OCI-M2 (cell line): ENCODE results near the gene SPIN2B.
A peak's percentile ranks its signal among the peaks of the same experiment; 100 is the strongest.
"Not testable (repeated sequence)": the region's sequence is repeated elsewhere in the genome, so short reads cannot be mapped to it uniquely, and the experiment has no call there.

Experiments
- DNase-seq: peaks from one replicate; lab custom pipeline; 2025; ENCODE audit not compliant: unreplicated experiment; lab: John Stamatoyannopoulos, UW

SPIN2B gene

DNA sequence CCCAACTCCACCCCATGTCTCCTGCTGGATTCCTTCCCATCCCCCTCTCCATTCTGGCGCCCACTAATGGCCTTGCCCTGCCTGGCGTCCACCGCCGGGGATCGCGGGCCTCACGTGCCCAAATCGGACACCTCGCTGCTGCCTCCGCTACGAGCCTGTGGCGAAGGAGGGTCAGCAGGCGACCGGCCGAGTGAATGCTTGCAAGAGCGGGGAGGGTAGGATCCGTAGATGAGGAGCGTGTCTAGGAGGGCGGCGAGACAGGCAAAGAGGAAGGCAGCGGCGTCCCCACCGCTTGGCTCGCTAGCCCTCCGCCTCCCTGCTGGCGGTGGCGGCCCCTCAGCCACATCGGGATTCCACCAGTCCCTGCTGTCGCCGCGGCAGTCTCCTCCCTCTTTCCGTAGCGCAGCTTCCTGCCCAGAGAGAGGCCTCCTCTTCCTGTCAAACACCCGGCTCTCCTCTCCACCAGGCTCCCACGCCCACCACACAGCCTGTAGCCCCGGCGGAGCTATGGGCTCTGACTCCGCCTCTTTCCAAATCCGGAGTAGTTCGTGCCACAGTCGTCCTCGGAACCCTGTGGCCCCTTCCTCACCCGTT is at the start of gene SPIN2B:
SPIN2B (minus strand) TSS at position 387 of the 594 bp plus-strand sequence.
- peak; percentile 55 for DNase-seq

DNA sequence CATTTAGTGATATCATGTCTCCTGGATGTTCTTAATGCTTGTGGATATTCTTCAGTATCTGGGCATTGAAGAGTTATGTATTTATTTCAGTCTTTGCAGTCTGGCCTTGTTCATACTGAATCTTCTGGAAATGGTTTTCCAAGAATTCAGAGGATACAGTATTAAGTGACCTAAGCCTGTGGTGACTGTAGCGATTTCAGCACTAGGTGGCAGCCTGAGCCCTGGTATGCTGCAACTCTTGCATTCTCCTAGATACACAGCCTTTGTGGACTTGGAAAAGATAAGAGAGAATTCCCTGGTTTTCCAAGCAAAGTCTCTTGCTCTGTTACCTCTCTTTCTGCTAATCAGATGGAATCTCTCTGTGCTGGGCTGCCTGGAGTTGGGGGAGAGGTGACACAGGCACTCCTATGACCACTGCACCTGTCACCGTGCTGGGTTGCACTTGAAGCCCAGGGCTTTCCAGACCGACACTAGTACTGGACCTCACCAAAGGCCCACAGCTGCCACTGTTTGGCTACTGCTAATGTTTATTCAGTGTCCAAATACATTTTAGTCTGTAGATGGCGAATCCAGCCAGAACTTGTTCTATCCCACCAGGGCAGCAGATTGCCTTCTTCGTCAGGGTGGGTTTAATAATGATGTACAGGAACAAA is 35.2 kb upstream of the SPIN2B start:
- DNase-seq = no peak

DNA sequence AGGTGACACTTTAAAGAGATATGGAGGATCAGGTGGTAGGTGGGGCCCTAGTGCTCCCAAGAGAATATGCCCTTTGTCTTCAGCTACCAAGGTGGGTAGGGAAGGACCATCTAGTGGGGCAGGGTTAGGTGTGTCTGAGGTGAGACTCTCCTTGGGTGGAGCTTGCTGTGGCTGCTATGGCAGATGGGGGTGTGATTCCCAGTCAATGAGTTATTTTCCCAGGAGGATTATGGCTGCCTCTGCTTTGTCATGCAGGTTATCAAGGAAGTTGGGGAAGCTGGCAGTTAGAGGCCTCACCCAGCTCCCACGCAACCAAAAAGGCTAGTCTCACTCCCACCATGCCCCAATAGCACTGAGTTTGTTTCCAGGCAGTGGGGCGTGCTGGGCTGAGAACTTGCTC is 33.8 kb upstream of the SPIN2B start:
- DNase-seq = no peak

DNA sequence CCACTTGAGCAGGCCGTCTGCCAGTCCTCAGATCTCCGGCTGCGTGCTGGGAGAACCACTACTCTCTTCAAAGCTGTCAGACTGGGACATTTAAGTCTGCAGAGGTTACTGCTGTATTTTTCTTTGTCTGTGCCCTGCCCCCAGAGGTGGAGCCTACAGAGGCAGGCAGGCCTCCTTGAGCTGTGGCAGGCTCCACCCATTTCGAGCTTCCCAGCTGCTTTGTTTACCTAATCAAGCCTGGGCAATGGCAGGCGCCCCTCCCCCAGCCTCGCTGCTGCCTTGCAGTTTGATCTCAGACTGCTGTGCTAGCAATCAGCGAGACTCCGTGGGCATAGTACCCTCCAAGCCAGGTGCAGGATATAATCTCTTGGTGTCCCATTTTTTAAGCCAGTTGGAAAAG is 30.9 kb upstream of the SPIN2B start:
- not testable (repeated sequence) for DNase-seq

DNA sequence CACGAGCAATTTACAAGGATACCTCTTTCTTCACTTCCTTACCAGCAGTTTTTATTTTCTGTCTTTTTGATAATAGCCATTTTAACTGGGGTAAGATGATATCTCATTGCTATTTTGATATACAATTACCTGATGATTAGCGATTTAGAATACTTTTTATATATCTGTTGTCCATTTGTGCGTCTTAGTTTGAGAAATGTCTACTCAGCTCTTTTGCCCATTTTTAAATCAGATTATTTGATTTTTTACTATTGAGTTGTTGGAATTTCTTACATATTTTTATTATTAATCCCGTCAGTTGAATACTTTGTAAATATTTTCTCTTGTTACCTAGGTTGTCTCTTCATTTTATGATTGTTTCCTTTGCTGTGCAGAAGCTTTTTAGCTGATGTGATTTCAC is 17.3 kb upstream of the SPIN2B start:
- DNase-seq = no peak

DNA sequence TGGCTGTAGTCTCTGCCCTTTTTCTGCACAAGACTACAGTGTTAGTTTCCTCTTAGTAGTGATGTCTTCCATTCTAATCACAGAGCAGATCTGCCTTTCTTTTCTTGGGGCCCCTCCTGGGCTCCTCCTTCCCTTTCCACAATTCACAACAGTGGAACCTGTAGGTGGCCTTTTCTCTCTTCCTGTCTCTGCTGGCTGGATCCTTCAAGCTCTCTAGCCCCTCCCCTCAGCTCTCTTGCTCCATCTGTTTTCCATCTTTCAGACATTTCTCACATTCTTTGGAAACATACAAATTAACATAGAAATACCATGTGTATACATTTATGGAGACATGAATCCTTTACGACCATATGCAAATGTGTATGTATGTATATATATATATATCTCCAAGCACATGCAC is 16.2 kb upstream of the SPIN2B start:
- DNase-seq = no peak

DNA sequence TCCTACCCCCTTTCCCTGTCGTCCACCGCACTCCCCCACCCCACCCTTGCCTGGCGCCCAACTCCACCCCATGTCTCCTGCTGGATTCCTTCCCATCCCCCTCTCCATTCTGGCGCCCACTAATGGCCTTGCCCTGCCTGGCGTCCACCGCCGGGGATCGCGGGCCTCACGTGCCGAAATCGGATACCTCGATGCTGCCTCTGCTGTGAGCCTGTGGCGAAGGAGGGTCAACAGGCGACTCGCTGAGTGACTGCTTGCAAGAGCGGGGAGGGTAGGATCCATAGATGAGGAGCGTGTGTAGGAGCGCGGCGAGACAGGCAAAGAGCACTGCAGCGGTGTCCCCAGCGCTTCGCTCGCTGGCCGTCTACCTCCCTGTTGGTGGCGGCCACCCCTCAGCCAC is 15.7 kb upstream of the SPIN2B start, which contains the start of gene SPIN2A:
SPIN2A (minus strand) TSS at position 325 of the 400 bp plus-strand sequence. CDS start 800 bp downstream, outside the sequence.
- DNase-seq = not testable (repeated sequence)

DNA sequence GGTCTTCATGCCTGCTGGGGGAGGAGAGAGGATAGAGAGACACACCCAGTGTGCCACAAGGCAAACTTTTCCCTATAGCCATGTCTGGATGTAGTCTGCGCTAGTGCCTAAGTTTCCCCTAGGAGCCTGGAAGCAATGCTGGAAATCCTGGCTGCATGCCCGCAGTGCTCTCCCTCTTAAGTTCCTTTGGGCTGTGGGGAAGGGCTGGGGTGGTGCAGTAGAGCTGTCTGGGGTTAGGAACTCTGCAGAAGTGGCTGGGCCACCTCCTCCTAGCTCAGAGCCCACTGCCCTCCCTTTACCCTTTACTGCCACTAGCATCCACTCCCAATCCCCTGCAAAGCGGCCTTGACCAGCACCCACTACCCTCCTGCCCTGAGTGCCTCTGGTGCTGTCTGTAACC is 15.2 kb upstream of the SPIN2B start:
- not testable (repeated sequence) for DNase-seq

DNA sequence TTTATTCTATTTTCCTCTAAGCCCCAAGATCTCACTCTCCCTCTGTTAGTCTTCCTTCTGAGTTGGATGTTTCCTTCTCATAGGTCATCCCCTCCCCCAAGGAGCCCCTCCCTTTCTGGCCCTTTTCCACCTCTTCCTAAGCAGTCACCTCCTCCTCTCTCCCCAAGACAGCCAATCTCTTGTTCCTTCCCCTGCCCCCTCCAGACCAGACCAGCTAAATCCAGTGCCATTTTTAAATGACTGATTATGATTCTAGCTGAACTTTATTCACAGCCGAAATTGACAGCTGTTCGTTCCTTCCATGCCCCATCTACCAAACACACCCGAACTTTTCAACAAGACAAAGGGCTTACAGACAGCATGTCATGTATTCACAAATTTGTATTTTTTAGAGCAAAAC is 13.9 kb upstream of the SPIN2B start:
- DNase-seq = no peak

DNA sequence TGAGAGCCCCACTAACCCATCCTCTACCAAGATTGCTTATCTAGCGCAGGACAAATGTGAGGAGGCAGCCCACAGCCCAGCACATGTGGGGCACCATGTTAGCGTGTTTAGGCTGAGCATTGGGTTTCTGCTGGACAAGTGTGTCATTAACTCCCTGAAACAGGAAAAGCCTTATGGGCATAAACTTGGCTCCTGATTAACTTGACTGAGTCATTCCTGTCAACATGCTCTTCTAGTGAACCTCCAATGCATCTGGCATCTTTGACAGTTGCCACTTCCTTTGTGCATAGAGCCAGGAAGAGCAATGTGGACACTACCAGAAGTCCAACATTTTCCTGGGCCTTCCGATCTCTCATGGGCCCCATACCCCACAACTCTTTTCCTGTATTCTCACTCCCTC is 13.4 kb upstream of the SPIN2B start:
- no peak for DNase-seq

DNA sequence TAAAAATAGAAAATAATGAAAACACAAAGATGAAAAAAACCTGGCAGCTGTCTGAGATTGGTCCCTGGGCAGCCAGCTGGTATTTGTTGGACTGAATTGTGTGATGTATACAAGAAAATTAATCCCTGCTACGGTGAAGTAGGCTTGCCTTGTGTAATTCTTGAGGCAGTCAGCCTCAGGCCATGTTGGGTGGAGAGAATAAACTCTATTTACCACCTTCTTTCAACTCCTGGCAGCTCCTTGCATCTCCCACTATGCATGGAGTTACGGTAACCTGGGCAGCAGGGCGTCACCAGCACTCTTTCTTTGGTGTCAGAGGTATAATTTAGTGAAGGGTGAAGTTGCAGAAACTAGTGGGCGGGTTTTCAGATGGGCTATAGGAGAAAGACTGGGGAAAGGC is 12.4 kb upstream of the SPIN2B start:
- DNase-seq = no peak

DNA sequence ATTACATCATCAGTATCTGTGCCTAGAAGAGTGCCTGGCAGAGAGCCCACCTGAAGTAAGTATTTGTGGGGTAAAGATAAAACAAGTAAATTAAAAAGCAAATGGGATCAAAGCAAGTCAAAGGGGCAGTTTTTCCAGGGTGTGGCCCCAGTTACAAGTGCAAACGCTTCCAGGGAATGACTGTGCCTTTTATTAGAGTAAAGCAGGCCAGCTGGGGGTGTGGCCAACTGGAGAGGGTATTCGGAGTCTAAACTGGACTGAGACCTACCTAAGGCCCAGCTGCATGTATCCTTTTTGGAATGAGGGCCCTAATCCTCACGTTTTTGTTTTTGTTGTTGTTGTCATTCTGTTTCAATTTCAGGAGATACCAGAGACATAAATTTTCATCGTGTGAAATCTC is 11.9 kb upstream of the SPIN2B start:
- DNase-seq = not testable (repeated sequence)

DNA sequence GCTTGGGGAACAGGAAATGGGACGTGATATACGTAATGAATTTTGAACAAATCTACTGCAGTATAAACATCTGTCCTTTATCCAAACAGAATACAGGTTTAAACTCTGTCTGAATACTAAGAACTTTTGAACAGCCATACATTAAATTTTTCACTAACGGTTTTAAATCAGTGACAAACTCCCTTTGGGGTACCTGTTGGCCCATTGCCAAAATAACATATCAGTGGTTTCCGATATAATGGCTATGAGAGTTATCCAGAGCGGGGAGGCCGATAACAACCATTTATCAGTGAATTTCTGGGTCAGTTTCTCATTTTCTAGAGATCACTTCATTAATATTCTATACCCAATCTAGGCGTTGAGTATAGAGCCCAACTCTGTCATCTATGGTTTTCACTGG is 10.7 kb upstream of the SPIN2B start:
- no peak for DNase-seq

DNA sequence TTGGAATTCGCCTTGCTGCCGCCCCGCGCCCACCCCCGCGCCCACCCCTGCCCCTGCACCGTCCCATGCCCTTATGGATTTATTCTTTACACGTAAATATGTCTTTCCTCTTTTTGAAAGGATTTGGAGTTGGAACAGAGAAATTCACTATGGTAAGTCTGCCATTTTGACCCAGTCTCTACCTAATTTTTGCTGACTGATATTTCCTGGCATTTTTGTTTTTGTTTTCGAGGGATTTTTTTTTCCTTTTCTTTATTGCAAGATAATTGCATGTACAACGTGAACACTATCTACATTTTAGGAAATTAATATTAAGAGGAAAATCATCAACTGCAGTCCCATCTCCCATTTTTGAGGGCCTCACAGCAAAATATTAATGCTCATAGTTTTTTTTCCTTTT is 468 bp upstream of the SPIN2B start:
- no peak for DNase-seq

DNA sequence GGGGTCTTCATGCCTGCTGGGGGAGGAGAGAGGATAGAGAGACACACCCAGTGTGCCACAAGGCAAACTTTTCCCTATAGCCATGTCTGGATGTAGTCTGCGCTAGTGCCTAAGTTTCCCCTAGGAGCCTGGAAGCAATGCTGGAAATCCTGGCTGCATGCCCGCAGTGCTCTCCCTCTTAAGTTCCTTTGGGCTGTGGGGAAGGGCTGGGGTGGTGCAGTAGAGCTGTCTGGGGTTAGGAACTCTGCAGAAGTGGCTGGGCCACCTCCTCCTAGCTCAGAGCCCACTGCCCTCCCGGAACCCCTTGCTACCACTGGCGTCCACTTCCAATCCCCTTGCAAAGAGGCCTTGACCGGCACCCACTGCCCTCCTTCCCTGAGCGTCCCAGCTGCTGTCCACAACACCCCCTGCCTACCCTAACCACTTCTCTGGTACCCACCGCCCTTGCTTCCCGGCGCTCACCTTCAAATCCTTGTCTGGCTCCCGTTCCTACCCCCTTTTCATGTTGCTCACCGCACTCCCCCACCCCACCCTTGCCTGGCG is 658 bp downstream of the SPIN2B start:
- not testable (repeated sequence) for DNase-seq

DNA sequence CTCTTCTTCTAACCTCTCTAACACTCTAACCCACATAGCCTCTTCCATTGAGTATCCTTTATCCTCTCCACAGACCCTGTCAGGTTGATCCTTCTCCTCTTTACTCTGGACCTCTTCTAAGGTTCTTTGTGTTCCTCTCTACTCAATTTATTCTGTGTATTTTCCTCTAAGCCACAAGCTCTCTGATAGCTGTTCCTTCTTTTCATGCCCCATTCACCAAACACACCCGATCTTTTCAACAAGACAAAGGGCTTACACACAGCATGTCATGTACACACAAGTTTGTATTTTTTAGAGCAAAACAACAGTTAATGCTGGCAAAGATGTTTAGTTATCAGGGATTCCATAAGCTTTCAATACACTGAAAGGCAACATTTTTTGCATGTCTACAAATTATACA is 1.9 kb downstream of the SPIN2B start:
- no peak for DNase-seq

DNA sequence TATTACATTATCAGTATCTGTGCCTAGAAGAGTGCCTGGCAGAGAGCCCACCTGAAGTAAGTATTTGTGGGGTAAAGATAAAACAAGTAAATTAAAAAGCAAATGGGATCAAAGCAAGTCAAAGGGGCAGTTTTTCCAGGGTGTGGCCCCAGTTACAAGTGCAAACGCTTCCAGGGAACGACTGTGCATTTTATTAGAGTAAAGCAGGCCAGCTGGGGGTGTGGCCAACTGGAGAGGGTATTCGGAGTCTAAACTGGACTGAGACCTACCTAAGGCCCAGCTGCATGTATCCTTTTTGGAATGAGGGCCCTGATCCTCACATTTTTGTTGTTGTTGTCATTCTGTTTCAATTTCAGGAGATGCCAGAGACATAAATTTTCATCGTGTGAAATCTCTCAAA is 3.8 kb downstream of the SPIN2B start:
- DNase-seq = not testable (repeated sequence)

DNA sequence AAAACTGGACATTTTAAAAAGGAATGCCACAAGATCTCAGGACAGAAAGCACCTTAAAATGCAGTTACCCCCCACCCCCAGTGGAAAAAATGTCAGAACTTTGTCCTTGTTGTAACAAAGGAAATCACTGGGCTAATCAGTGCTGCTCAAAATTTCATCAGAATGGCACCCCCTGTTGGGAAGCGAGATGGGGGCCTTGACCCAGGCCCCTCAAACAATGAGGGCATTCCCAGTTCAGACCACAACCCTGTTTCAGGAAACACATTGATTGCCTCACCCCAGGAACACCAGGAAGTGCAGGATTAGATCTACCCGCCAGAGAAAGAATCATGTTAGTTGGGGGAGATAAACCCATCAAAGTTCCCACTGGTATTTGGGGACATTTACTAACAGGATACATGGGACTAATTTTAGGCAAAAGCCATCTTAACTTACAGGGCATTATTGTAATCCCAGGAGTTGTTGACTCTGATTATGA is 16.4 kb downstream of the SPIN2B start:
- no peak for DNase-seq

DNA sequence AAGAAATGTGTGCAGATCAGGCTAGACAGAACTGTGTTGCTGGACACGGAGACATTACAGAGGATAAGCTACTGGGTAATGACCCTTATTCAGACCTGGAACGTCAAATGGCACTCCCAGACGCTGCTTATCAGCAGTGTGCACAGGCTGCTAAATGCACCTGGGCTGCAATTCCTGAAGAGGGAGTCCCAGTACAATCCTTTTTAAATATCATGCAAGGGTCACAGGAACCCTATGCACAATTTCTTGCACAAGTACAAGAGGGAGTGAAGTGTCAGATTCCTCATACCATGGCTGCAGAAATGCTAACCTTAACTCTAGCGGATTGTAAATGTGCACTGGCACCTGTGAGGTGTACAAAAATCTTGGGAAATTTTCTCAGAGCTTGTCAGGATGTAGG is 16.9 kb downstream of the SPIN2B start:
- DNase-seq = no peak

DNA sequence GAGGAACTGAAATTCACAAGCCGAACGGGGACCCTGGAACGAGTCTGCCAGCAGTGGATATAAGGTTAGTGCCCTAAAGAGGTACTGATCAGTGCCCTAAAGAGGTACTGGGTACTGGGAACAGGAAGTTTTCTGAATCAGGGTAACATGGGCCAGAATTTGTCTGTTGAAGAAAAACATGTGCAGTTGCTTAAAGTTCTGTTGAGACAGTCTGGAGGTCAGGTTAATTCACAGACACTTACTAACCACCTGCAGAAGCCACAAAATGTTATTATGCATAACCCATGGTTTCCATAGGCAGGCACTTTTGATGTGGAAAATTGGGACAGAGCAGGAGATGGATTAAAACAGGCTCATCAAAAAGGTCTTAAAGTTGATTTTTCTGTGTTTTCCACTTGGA is 17.9 kb downstream of the SPIN2B start:
- DNase-seq = no peak

DNA sequence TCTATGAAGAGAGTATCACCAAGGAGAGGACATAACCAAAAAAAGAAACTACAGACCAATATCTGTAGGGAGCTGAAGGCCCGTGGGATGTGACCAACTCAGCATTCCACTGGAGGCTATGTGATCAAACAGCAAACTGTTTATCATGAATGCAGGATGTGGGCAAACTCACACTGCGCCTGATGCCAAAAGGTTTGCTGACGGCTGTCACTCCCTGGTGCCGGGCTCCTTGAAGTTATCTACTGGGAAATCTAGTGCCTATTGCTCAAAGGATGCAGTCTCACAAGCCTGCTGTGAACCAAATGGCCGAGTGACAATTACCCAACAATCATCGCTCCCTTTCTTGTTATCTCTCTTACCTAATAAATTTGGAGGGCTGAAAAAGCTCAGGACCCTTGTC is 18.4 kb downstream of the SPIN2B start:
- not testable (repeated sequence) for DNase-seq

DNA sequence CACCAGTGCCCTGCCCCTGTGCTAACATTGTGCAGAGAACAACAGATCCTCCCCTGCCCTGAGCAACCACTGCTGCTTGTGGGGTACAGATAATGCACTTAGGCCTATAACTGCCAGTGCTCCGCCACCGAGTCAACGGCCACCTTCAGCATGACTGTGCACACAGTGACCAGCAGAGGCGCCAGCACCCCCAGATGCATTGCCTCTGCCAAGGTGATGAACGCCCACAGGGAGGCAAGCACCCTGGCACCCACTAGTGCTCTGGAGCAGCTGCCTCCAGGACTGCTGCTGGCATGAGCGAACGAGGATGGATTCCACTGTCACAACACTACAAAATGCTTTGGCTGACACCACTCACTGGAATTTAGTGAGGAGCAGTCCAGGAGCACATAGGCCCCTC is 38.2 kb downstream of the SPIN2B start:
- no peak for DNase-seq

DNA sequence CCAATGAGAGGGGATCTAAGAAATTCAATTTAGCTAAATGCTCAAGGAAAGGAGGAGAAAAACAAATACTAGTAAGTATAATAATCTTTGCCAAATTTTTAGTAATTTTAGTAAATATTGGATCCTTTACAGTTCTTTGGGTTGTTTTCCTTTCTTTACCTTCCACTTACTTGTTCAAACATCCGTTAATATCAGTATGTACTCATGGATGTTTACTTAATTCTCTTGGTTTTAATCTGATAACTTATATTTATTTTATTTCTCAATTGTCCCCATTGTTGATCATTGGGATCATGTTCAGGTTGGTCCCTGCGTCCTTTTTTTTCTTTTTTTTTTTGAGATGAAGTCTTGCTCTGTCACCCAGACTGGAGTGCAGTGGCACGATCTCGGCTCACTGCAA is 46.9 kb downstream of the SPIN2B start:
- no peak for DNase-seq
